Prostate gland (tissue), 2 donors: Measurements from ENCODE around the gene ZBTB11.
A peak's percentile ranks its signal among the peaks of the same experiment; 100 is the strongest.

Experiments
- POLR2A ChIP-seq: fragments of 450-650 bp; IDR thresholded peaks from one replicate; pipeline ENCODE4 v1.6.1; 2016; ENCODE audit warnings: antibody characterized with exemption, mild to moderate bottlenecking
- TF ChIP-seq, protein P1 (sequence below), 4 experiments: fragments of 200-600 bp in 2 of 4; fragments of 450-650 bp in 2 of 4; sonication (generic) in 2 of 4; IDR thresholded peaks; 1 replicate in 3 of 4; 2 replicates in 1 of 4; pipeline ENCODE4 v1.5.1; 2016 to 2019; ENCODE audit warnings: antibody characterized with exemption in 4 of 4, mild to moderate bottlenecking in 2 of 4, moderate library complexity in 2 of 4

GRCh38 chr3:101724329-101725193 is 47.6 kb upstream of the ZBTB11 start, which contains the start of gene CEP97:
- peak; percentile 31 for TF ChIP-seq POLR2A
- TF ChIP-seq, protein P1, sequence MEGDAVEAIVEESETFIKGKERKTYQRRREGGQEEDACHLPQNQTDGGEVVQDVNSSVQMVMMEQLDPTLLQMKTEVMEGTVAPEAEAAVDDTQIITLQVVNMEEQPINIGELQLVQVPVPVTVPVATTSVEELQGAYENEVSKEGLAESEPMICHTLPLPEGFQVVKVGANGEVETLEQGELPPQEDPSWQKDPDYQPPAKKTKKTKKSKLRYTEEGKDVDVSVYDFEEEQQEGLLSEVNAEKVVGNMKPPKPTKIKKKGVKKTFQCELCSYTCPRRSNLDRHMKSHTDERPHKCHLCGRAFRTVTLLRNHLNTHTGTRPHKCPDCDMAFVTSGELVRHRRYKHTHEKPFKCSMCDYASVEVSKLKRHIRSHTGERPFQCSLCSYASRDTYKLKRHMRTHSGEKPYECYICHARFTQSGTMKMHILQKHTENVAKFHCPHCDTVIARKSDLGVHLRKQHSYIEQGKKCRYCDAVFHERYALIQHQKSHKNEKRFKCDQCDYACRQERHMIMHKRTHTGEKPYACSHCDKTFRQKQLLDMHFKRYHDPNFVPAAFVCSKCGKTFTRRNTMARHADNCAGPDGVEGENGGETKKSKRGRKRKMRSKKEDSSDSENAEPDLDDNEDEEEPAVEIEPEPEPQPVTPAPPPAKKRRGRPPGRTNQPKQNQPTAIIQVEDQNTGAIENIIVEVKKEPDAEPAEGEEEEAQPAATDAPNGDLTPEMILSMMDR (IDR thresholded peaks at IDR 0.05) = peak in 2 of 4 experiments; percentile 16 to 18
